Osteocyte (in vitro differentiated cells): Measurements from ENCODE around the gene TSR1. TPM values are rescaled to one million over a fixed set of nuclear protein-coding genes. Genes with fewer than 3 reads are reported as not detected.

Experiments used
- DNase-seq: peaks from one replicate; pipeline ENCODE4 v3.0.0; 2021; ENCODE audit warnings: mixed read lengths; ENCODE audit not compliant: unreplicated experiment; ENCODE audit errors: extremely low spot score
- H3K27ac Mint-ChIP-seq: one replicate; pipeline ENCODE4 v1.8.0; 2021; ENCODE audit warnings: mild to moderate bottlenecking, mixed read lengths; ENCODE audit not compliant: unreplicated experiment
- H3K27me3 Mint-ChIP-seq: one replicate; pipeline ENCODE4 v1.8.0; 2021; ENCODE audit warnings: mixed read lengths; ENCODE audit not compliant: unreplicated experiment
- H3K36me3 Mint-ChIP-seq: one replicate; pipeline ENCODE4 v1.8.0; 2021; ENCODE audit warnings: mixed read lengths; ENCODE audit not compliant: unreplicated experiment
- H3K4me1 Mint-ChIP-seq: one replicate; pipeline ENCODE4 v1.8.0; 2021; ENCODE audit warnings: mixed read lengths; ENCODE audit not compliant: unreplicated experiment
- H3K4me3 Mint-ChIP-seq: one replicate; pipeline ENCODE4 v1.8.0; 2021; ENCODE audit warnings: mild to moderate bottlenecking, moderate library complexity, mixed read lengths; ENCODE audit not compliant: unreplicated experiment
- H3K9me3 Mint-ChIP-seq: one replicate; pipeline ENCODE4 v1.8.0; 2021; ENCODE audit warnings: mixed read lengths; ENCODE audit not compliant: unreplicated experiment
- total RNA-seq: library from RNA; stranded (reverse); gene quantifications from 2 replicates; pipeline ENCODE4 v1.2.1, GENCODE V29; 2021
- TF ChIP-seq, protein P1 (sequence below): fragments of 200-600 bp; sonication (generic); IDR thresholded peaks from 2 replicates; pipeline ENCODE4 v1.5.0; 2021; ENCODE audit warnings: antibody characterized with exemption, mild to moderate bottlenecking, moderate library complexity

The TSR1 gene
- total RNA-seq, 1 donor from 2014 or later = 26.3 TPM

DNA sequence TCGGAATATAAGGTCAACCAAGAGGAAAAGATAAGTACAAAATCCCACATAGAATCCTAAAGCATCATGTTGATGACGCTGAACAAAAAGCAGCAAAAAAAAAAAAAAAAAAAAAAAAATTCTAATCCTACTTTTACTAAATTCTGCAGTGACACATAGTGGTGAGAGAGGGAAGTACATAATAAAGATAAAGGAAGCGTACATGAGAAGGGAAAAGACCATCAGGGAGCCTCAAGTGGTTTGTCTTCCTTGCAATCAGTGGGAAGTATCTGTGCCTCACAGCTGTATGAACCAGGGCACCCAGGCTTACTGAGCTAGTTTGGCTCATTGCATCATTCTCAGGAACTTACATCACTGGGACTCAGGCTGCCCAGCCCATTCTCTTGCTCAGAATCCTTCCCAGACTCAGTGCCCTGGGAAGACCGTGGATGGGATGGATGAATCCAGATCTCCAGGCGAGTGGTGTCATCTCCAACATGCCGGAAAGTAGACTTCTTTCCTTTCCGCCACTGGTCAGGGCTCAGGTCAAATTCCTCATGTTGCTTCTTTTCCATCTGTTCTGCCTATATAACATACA, 53.9 kb downstream of the TSR1 start:
- H3K4me3 Mint-ChIP-seq = no peak overlapping the region
- TF ChIP-seq, protein P1, sequence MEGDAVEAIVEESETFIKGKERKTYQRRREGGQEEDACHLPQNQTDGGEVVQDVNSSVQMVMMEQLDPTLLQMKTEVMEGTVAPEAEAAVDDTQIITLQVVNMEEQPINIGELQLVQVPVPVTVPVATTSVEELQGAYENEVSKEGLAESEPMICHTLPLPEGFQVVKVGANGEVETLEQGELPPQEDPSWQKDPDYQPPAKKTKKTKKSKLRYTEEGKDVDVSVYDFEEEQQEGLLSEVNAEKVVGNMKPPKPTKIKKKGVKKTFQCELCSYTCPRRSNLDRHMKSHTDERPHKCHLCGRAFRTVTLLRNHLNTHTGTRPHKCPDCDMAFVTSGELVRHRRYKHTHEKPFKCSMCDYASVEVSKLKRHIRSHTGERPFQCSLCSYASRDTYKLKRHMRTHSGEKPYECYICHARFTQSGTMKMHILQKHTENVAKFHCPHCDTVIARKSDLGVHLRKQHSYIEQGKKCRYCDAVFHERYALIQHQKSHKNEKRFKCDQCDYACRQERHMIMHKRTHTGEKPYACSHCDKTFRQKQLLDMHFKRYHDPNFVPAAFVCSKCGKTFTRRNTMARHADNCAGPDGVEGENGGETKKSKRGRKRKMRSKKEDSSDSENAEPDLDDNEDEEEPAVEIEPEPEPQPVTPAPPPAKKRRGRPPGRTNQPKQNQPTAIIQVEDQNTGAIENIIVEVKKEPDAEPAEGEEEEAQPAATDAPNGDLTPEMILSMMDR = peak; percentile 65

GRCh38 chr17:2279707-2280106, 56.5 kb downstream of the TSR1 start:
- H3K27me3 Mint-ChIP-seq = no peaks in the 10 kb centered on the region
- TF ChIP-seq, protein P1 = no peak
- H3K4me1 Mint-ChIP-seq = peaks cover 2% of the 10 kb centered on the region
- H3K27ac Mint-ChIP-seq = no peak overlapping the region
- H3K36me3 Mint-ChIP-seq = peaks cover 39% of the 10 kb centered on the region
- no peaks in the 10 kb centered on the region for H3K9me3 Mint-ChIP-seq
- DNase-seq = no peak
- H3K4me3 Mint-ChIP-seq = no peak overlapping the region

More for the DNA sequence above, 53.9 kb downstream of the TSR1 start:
- peak overlapping the region; percentile 65 for H3K27ac Mint-ChIP-seq
- no peak for DNase-seq
- H3K36me3 Mint-ChIP-seq = peaks cover 33% of the 10 kb centered on the region
- peaks cover 2% of the 10 kb centered on the region for H3K4me1 Mint-ChIP-seq
- H3K9me3 Mint-ChIP-seq = no peaks in the 10 kb centered on the region
- no peaks in the 10 kb centered on the region for H3K27me3 Mint-ChIP-seq

DNA sequence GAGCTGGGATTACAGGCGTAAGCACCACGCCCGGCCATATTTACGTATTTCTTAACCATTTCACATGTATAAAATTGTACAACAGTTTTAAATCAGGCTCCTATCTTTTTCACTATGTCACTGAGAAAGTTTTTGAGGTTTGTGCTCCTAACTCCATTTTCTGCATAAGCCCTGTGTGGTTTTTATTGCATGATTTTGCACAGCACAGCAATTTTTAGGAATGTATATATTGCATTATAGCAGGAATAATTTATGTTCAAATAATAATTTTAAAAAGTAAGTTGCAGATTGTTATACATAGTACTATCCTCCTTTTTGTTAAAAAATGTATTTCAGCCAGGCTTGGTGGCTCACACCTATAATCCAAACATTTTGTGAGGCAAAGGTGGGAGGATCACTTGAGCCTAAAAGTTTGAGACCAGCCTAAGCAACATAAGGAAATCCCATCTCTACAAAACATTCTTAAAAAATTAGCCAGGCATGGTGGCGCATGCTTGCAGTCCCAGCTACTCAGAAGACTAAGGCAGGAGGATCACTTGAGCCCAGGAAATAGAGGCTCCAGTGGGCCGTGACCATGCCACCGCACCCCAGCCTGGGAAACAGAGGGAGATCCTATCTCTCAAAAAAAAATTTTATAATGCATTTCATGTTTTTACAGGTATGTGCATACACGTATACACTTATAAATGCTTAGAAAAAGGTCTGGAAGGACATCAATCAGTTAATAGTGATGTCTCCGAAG, 58.7 kb downstream of the TSR1 start:
- Mint-ChIP-seq H3K27ac (no peak overlapping the region), H3K36me3 (peaks cover 38% of the 10 kb centered on the region), H3K9me3 (no peaks in the 10 kb centered on the region), H3K4me1 (peaks cover 2% of the 10 kb centered on the region), H3K27me3 (no peaks in the 10 kb centered on the region), H3K4me3 (no peak overlapping the region)
- DNase-seq = no peak
- TF ChIP-seq, protein P1 = no peak

DNA sequence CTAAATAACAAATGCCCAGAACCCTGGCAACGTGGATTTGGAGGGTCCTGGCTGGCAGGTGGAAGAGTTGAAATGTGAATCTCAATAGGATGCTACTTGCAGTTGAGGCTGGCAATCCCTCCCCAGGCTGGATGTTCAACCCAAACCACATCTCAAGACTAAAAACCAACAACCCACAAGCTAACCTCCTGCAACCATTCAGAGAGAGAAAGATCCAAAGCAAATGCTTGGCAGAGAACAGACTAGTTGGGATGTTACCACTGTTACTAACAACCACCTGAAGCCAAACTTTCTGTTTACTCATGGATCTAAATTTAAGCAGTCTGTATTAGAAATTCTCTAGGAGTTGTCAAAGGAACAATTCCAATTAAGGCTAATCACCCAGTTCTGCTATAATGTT, 60.5 kb downstream of the TSR1 start:
- Mint-ChIP-seq H3K27ac (no peak overlapping the region), H3K9me3 (no peaks in the 10 kb centered on the region), H3K4me1 (no peaks in the 10 kb centered on the region), H3K36me3 (peaks cover 26% of the 10 kb centered on the region), H3K4me3 (no peak overlapping the region), H3K27me3 (no peaks in the 10 kb centered on the region)
- TF ChIP-seq, protein P1 = no peak
- no peak for DNase-seq

GRCh38 chr17:2274414-2274813, 61.8 kb downstream of the TSR1 start:
- Mint-ChIP-seq H3K36me3 (peaks cover 31% of the 10 kb centered on the region), H3K9me3 (no peaks in the 10 kb centered on the region), H3K27me3 (no peaks in the 10 kb centered on the region), H3K4me1 (no peaks in the 10 kb centered on the region), H3K27ac (no peak overlapping the region), H3K4me3 (no peak overlapping the region)
- DNase-seq = no peak
- TF ChIP-seq, protein P1 = no peak
